ENCODE data around the gene SLC8A1.

DNA sequence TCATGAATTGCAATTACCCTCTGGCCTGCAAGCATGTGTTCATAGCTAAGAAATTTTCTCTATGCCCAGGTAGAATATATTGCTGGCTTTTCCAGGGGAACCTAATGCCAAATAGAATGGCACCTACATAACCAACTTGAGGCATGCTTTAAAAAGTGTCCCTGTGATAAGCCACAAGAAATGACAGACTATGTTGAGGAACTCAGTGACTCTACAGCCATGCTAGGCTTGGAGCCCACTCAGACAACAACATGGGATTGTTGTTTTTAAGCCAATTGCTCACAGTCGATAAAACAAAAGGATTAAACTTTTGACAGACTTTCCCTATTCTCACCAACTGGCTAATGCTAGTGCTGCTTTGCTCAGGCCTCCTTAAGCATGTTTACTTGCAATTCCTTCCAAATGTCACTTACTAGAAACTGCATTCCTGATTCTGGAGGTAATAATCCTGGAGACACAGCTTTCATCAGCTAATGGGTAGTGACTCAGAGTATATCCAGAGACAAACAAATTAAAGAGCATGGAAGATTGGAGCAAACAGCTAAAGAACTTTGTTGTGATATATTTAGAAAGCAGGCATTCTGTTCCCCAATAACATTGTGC, 249.0 kb downstream of the SLC8A1 start:
- TF ChIP-seq, protein P1, sequence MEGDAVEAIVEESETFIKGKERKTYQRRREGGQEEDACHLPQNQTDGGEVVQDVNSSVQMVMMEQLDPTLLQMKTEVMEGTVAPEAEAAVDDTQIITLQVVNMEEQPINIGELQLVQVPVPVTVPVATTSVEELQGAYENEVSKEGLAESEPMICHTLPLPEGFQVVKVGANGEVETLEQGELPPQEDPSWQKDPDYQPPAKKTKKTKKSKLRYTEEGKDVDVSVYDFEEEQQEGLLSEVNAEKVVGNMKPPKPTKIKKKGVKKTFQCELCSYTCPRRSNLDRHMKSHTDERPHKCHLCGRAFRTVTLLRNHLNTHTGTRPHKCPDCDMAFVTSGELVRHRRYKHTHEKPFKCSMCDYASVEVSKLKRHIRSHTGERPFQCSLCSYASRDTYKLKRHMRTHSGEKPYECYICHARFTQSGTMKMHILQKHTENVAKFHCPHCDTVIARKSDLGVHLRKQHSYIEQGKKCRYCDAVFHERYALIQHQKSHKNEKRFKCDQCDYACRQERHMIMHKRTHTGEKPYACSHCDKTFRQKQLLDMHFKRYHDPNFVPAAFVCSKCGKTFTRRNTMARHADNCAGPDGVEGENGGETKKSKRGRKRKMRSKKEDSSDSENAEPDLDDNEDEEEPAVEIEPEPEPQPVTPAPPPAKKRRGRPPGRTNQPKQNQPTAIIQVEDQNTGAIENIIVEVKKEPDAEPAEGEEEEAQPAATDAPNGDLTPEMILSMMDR (IDR thresholded peaks at IDR 0.05), result no peak
- no peak for TF ChIP-seq EZH2 (IDR thresholded peaks at IDR 0.05)

All from neural progenitor cell (in vitro differentiated cells).